Neural cell (in vitro differentiated cells): ENCODE measurements around the gene DHRS9. TPM values are rescaled to one million over a fixed set of nuclear protein-coding genes. Genes with fewer than 3 reads are reported as not detected.

Experiments
- H2AFZ ChIP-seq: fragments of 200-600, 300-800 bp; sonication (generic), shearing (Covaris generic); 2 replicates; pipeline ENCODE4 v1.6.0; 2014; ENCODE audit warnings: low read depth, mild to moderate bottlenecking, antibody characterized with exemption, low read length, moderate library complexity
- H3F3A ChIP-seq: fragments of 200-600 bp; shearing (Covaris generic); 2 replicates; pipeline ENCODE4 v1.6.1; 2016; ENCODE audit warnings: mild to moderate bottlenecking, moderate library complexity, mixed read lengths, antibody characterized with exemption, low read length; ENCODE audit not compliant: insufficient read depth, poor library complexity, severe bottlenecking
- H3K27ac ChIP-seq: fragments of 200-600, 300-800 bp; sonication (generic), shearing (Covaris generic); 2 replicates; pipeline ENCODE4 v1.5.1; 2014; ENCODE audit warnings: mild to moderate bottlenecking, low read length, moderate library complexity
- H3K27me3 ChIP-seq: fragments of 300-800, 200-600 bp; sonication (generic), shearing (Covaris generic); 2 replicates; pipeline ENCODE4 v1.6.0; 2014; ENCODE audit warnings: mild to moderate bottlenecking, low read depth, low read length, moderate library complexity; ENCODE audit not compliant: insufficient read depth
- H3K36me3 ChIP-seq: fragments of 300-800, 200-600 bp; sonication (generic), shearing (Covaris generic); 2 replicates; pipeline ENCODE4 v1.5.1; 2014; ENCODE audit warnings: mild to moderate bottlenecking, antibody characterized with exemption, low read length, moderate library complexity; ENCODE audit not compliant: insufficient read depth
- H3K4me2 ChIP-seq: fragments of 300-800, 200-600 bp; sonication (generic), shearing (Covaris generic); 2 replicates; pipeline ENCODE4 v1.6.0; 2014; ENCODE audit warnings: mild to moderate bottlenecking, low read length
- H3K4me3 ChIP-seq: fragments of 300-800, 200-600 bp; sonication (generic), shearing (Covaris generic); 2 replicates; pipeline ENCODE4 v1.5.1; 2014; ENCODE audit warnings: mild to moderate bottlenecking, low read length, moderate library complexity
- H3K79me2 ChIP-seq: fragments of 200-600 bp; shearing (Covaris generic); replicated peaks from 2 replicates; pipeline ENCODE4 v1.6.0; 2014; ENCODE audit warnings: mild to moderate bottlenecking, low read length, moderate library complexity; ENCODE audit not compliant: insufficient read depth
- H3K9ac ChIP-seq: fragments of 300-800, 200-600 bp; sonication (generic), shearing (Covaris generic); 2 replicates; pipeline ENCODE4 v1.6.1; 2016; ENCODE audit warnings: mild to moderate bottlenecking, low read length, mixed read lengths
- H3K9me2 ChIP-seq: fragments of 200-600 bp; shearing (Covaris generic); 2 replicates; pipeline ENCODE4 v1.6.1; 2016; ENCODE audit warnings: mild to moderate bottlenecking, low read length, mixed read lengths; ENCODE audit not compliant: insufficient read depth
- H3K9me3 ChIP-seq: fragments of 200-600, 300-800 bp; sonication (generic), shearing (Covaris generic); 2 replicates; pipeline ENCODE4 v1.6.1; 2016; ENCODE audit warnings: mild to moderate bottlenecking, mixed run types, low read length, moderate library complexity, mixed read lengths
- H4K20me1 ChIP-seq: fragments of 200-600 bp; shearing (Covaris generic); 2 replicates; pipeline ENCODE4 v1.6.1; 2016; ENCODE audit warnings: mild to moderate bottlenecking, mixed run types; ENCODE audit not compliant: insufficient read depth
- CTCF ChIP-seq: fragments of 450-650 bp; IDR thresholded peaks from 2 replicates; pipeline ENCODE4 v1.5.1; 2014; ENCODE audit warnings: antibody characterized with exemption, mild to moderate bottlenecking, moderate library complexity; ENCODE audit not compliant: poor library complexity, severe bottlenecking
- EP300 ChIP-seq: fragments of 450-650 bp; conservative IDR thresholded peaks from 2 replicates; pipeline ENCODE4 v1.6.1; 2014; ENCODE audit warnings: antibody characterized with exemption, mild to moderate bottlenecking, moderate library complexity; ENCODE audit not compliant: poor library complexity, severe bottlenecking
- EZH2 ChIP-seq: fragments of 200-600, 300-800 bp; shearing (Covaris generic), sonication (generic); IDR thresholded peaks from 2 replicates; pipeline ENCODE4 v1.6.1; 2014; ENCODE audit warnings: antibody characterized with exemption, low read length, borderline replicate concordance, mild to moderate bottlenecking; ENCODE audit not compliant: insufficient read depth, poor library complexity, severe bottlenecking
- MXI1 ChIP-seq: fragments of 450-650 bp; conservative IDR thresholded peaks from 2 replicates; pipeline ENCODE4 v1.6.1; 2014; ENCODE audit warnings: antibody characterized with exemption, mild to moderate bottlenecking; ENCODE audit not compliant: poor library complexity, severe bottlenecking
- POLR2AphosphoS5 ChIP-seq: IDR thresholded peaks from 2 replicates; pipeline ENCODE4 v1.6.1; 2012
- RAD21 ChIP-seq: fragments of 450-650 bp; conservative IDR thresholded peaks from 2 replicates; pipeline ENCODE4 v1.6.1; 2014; ENCODE audit warnings: antibody characterized with exemption, mild to moderate bottlenecking, moderate library complexity
- REST ChIP-seq: IDR thresholded peaks from 2 replicates; pipeline ENCODE4 v1.6.1; 2012; ENCODE audit warnings: borderline replicate concordance
- SMC3 ChIP-seq: fragments of 450-650 bp; conservative IDR thresholded peaks from 2 replicates; pipeline ENCODE4 v1.6.1; 2014; ENCODE audit warnings: antibody characterized with exemption, mild to moderate bottlenecking, moderate library complexity; ENCODE audit not compliant: poor library complexity
- TAF1 ChIP-seq: IDR thresholded peaks from 2 replicates; pipeline ENCODE4 v1.6.1; 2012; ENCODE audit warnings: low read depth
- polyA plus RNA-seq: library from polyadenylated mRNA; depleted of rRNA; stranded (reverse); fragments of >200 nt; gene quantifications from 2 replicates; pipeline ENCODE4 v1.2.3, GENCODE V29; 2014

The DHRS9 gene
- polyA plus RNA-seq, 1 donor from 2014 or later: not detected

- no peak overlapping the region for H3K9ac ChIP-seq
- no peak overlapping the region for H2AFZ ChIP-seq
- H3K79me2 ChIP-seq: no peaks in the 10 kb centered on the region
- TF ChIP-seq SMC3: no peak
- TF ChIP-seq RAD21: no peak
- TF ChIP-seq POLR2AphosphoS5: no peak
- TF ChIP-seq CTCF: no peak
- TF ChIP-seq EP300: no peak
- H3K36me3 ChIP-seq: no peaks in the 10 kb centered on the region
- H3K27ac ChIP-seq: no peak overlapping the region
- no peaks in the 10 kb centered on the region for H3K9me3 ChIP-seq
- H3K4me3 ChIP-seq: no peak overlapping the region
- peaks cover 2% of the 10 kb centered on the region for H3F3A ChIP-seq
- no peaks in the 10 kb centered on the region for H3K9me2 ChIP-seq
- H4K20me1 ChIP-seq: no peaks in the 10 kb centered on the region
- H3K4me2 ChIP-seq: no peak overlapping the region
- no peaks in the 10 kb centered on the region for H3K27me3 ChIP-seq
Measured at GRCh38 chr2:169104848-169105247, 35.5 kb downstream of the DHRS9 start.

GRCh38 chr2:169105476-169105875, 36.1 kb downstream of the DHRS9 start:
- no peaks in the 10 kb centered on the region for H3K79me2 ChIP-seq
- no peak overlapping the region for H3K9ac ChIP-seq
- H3K9me3 ChIP-seq: no peaks in the 10 kb centered on the region
- no peak overlapping the region for H3K4me3 ChIP-seq
- peaks cover 2% of the 10 kb centered on the region for H3F3A ChIP-seq
- H3K9me2 ChIP-seq: no peaks in the 10 kb centered on the region
- no peak overlapping the region for H2AFZ ChIP-seq
- no peak overlapping the region for H3K4me2 ChIP-seq
- H3K27ac ChIP-seq: no peak overlapping the region
- H3K36me3 ChIP-seq: no peaks in the 10 kb centered on the region
- H3K27me3 ChIP-seq: no peaks in the 10 kb centered on the region
- no peak for TF ChIP-seq EZH2
- no peak for TF ChIP-seq REST
- TF ChIP-seq SMC3: no peak
- no peak for TF ChIP-seq RAD21
- TF ChIP-seq POLR2AphosphoS5: peak; percentile 60
- no peak for TF ChIP-seq TAF1
- no peak for TF ChIP-seq CTCF
- TF ChIP-seq EP300: peak; percentile 44
- TF ChIP-seq MXI1: no peak
- no peaks in the 10 kb centered on the region for H4K20me1 ChIP-seq
